Activated T-cell treated with anti-CD3 and anti-CD28 coated beads for 1 hour (primary cell): ENCODE results near the gene LY9.

Experiments used
- DNase-seq: peaks from one replicate; pipeline ENCODE4 v3.0.0-alpha.2; 2020; ENCODE audit warnings: low read depth

LY9 gene

GRCh38 chr1:160795951-160796383 lies at the start of gene LY9:
Gene LY9, plus strand, starts transcription at chr1:160796174. Its CDS starts 14 bp downstream, at chr1:160796188.
- DNase-seq = peak; percentile 51

- no peak for DNase-seq
These were observed 49.0 kb upstream of the LY9 start for GRCh38 chr1:160746836-160747500.

GRCh38 chr1:160747717-160748116 lies 48.3 kb upstream of the LY9 start:
- DNase-seq = no peak

- DNase-seq = no peak
These were observed 47.6 kb upstream of the LY9 start for GRCh38 chr1:160748181-160748877.

GRCh38 chr1:160748878-160749269 lies 47.1 kb upstream of the LY9 start:
- no peak for DNase-seq

GRCh38 chr1:160750608-160751007 lies 45.4 kb upstream of the LY9 start:
- no peak for DNase-seq

- DNase-seq = no peak
These were observed 43.6 kb upstream of the LY9 start for GRCh38 chr1:160752406-160752805.

- DNase-seq = no peak
These were observed 43.0 kb upstream of the LY9 start for GRCh38 chr1:160752924-160753323.

- DNase-seq = no peak
These were observed 42.4 kb upstream of the LY9 start for GRCh38 chr1:160753594-160753993.

- DNase-seq = no peak
These were observed 40.5 kb upstream of the LY9 start for GRCh38 chr1:160755461-160755860.

GRCh38 chr1:160755911-160756848 lies 39.8 kb upstream of the LY9 start:
- no peak for DNase-seq

- no peak for DNase-seq
These were observed 39.1 kb upstream of the LY9 start for GRCh38 chr1:160756849-160757201.

GRCh38 chr1:160758521-160758920 lies 37.5 kb upstream of the LY9 start:
- no peak for DNase-seq

- DNase-seq = no peak
These were observed 36.2 kb upstream of the LY9 start for GRCh38 chr1:160759740-160760139.

- no peak for DNase-seq
These were observed 34.9 kb upstream of the LY9 start for GRCh38 chr1:160761046-160761445.

GRCh38 chr1:160761886-160762285 lies 34.1 kb upstream of the LY9 start:
- no peak for DNase-seq

- no peak for DNase-seq
These were observed 32.0 kb upstream of the LY9 start for GRCh38 chr1:160763993-160764392.

GRCh38 chr1:160767395-160768294 lies 28.3 kb upstream of the LY9 start:
- DNase-seq = no peak

- peak; percentile 74 for DNase-seq
These were observed 27.7 kb upstream of the LY9 start for GRCh38 chr1:160768295-160768657.

GRCh38 chr1:160772331-160772730 lies 23.6 kb upstream of the LY9 start:
- DNase-seq = no peak

GRCh38 chr1:160773093-160773492 lies 22.9 kb upstream of the LY9 start:
- DNase-seq = no peak
